IMR-90 (cell line): Measurements from ENCODE around the gene CNTRL. TPM values are rescaled to one million over a fixed set of nuclear protein-coding genes. Genes with fewer than 3 reads are reported as not detected.

Source experiments
- ATAC-seq: fragments of 200-7000 bp; cut with Tn5 transposase; 2 replicates; pipeline ENCODE4 v1.9.1; 2020; ENCODE audit warnings: low read depth, mild to moderate bottlenecking, moderate library complexity
- BruUV-seq: library from RNA; stranded (reverse); fragments of 400-500 nt; replicated peaks from 2 replicates; lab custom pipeline; 2021; lab: Mats Ljungman, UMichigan
- CTCF ChIA-PET: fragments of 300-600 bp; formaldehyde crosslinking; extraction: SDS; loops from one replicate; lab custom pipeline; 2021; ENCODE audit warnings: antibody characterized with exemption; lab: Yijun Ruan, JAX
- POLR2A ChIA-PET: fragments of 300-600 bp; sonication (Branson Sonifier 250); formaldehyde crosslinking; loops from one replicate; lab custom pipeline; 2022; ENCODE audit warnings: antibody characterized with exemption; ENCODE audit not compliant: unreplicated experiment; lab: Charles Lee
- DNase-seq: peaks from one replicate; pipeline ENCODE4 v3.0.0; 2013
- H2AFZ ChIP-seq: replicated peaks from 2 replicates; pipeline ENCODE3; 2013; ENCODE audit warnings: low read length, mild to moderate bottlenecking; ENCODE audit not compliant: poor library complexity
- H2AK5ac ChIP-seq: 2 replicates; pipeline ENCODE4 v1.6.1; 2013; ENCODE audit warnings: low read depth, low read length, inconsistent platforms
- H2AK9ac ChIP-seq: replicated peaks from 2 replicates; pipeline ENCODE3; 2013; ENCODE audit warnings: mild to moderate bottlenecking, low read depth, low read length, moderate library complexity; ENCODE audit not compliant: poor library complexity
- H2BK120ac ChIP-seq: 2 replicates; pipeline ENCODE4 v1.6.1; 2013; ENCODE audit warnings: low read depth, low read length, inconsistent platforms
- H2BK15ac ChIP-seq: 3 replicates; pipeline ENCODE4 v1.6.1; 2013; ENCODE audit warnings: low read depth, low read length, inconsistent platforms
- H2BK20ac ChIP-seq: 2 replicates; pipeline ENCODE4 v1.6.1; 2013; ENCODE audit warnings: low read depth, mild to moderate bottlenecking, inconsistent platforms, low read length, moderate library complexity
- H2BK5ac ChIP-seq: 2 replicates; pipeline ENCODE4 v1.6.1; 2013; ENCODE audit warnings: mild to moderate bottlenecking, low read depth, low read length, inconsistent platforms; ENCODE audit not compliant: poor library complexity, severe bottlenecking
- H3K14ac ChIP-seq: replicated peaks from 2 replicates; pipeline ENCODE4 v1.6.1; 2013; ENCODE audit warnings: low read depth, low read length, inconsistent platforms
- H3K18ac ChIP-seq: 2 replicates; pipeline ENCODE4 v1.6.1; 2013; ENCODE audit warnings: low read depth, low read length, control low read depth
- H3K23ac ChIP-seq: 2 replicates; pipeline ENCODE4 v1.6.1; 2013; ENCODE audit warnings: low read depth, low read length, inconsistent platforms
- H3K27ac ChIP-seq: 2 replicates; pipeline ENCODE4 v1.5.1; 2013; ENCODE audit warnings: mild to moderate bottlenecking, control low read depth, low read length; ENCODE audit not compliant: insufficient read depth
- H3K27me3 ChIP-seq: 2 replicates; pipeline ENCODE4 v1.6.1; 2013; ENCODE audit warnings: low read length; ENCODE audit not compliant: control insufficient read depth, insufficient read depth
- H3K36me3 ChIP-seq: 2 replicates; pipeline ENCODE4 v1.6.1; 2013; ENCODE audit warnings: low read length, mixed read lengths; ENCODE audit not compliant: control insufficient read depth, insufficient read depth
- H3K4ac ChIP-seq: 2 replicates; pipeline ENCODE4 v1.6.1; 2013; ENCODE audit warnings: low read depth, low read length, inconsistent platforms
- H3K4me1 ChIP-seq: 2 replicates; pipeline ENCODE4 v1.6.1; 2013; ENCODE audit warnings: low read length, mixed read lengths; ENCODE audit not compliant: control insufficient read depth, insufficient read depth
- H3K4me2 ChIP-seq: 2 replicates; pipeline ENCODE4 v1.6.1; 2013; ENCODE audit warnings: low read depth, mild to moderate bottlenecking, control low read depth, low read length, moderate library complexity
- H3K4me3 ChIP-seq: 2 replicates; pipeline ENCODE4 v1.5.1; 2013; ENCODE audit warnings: low read depth, mild to moderate bottlenecking, control low read depth, low read length, moderate library complexity; ENCODE audit not compliant: insufficient read depth
- H3K56ac ChIP-seq: 2 replicates; pipeline ENCODE4 v1.6.1; 2013; ENCODE audit warnings: low read length, inconsistent platforms; ENCODE audit not compliant: insufficient read depth; ENCODE audit errors: extremely low read depth
- H3K79me1 ChIP-seq, 2 experiments: 2 replicates each; pipeline ENCODE4 v1.6.1; 2013; ENCODE audit warnings: low read length in 2 of 2, inconsistent platforms in 1 of 2, low read depth in 1 of 2
- H3K9ac ChIP-seq: 2 replicates; pipeline ENCODE4 v1.6.1; 2013; ENCODE audit warnings: low read depth, low read length, control low read depth
- H3K9me1 ChIP-seq: 2 replicates; pipeline ENCODE4 v1.6.1; 2013; ENCODE audit warnings: low read length, inconsistent platforms; ENCODE audit not compliant: insufficient read depth
- H3K9me3 ChIP-seq: 2 replicates; pipeline ENCODE4 v1.6.1; 2013; ENCODE audit warnings: low read length; ENCODE audit not compliant: control insufficient read depth, insufficient read depth
- H4K20me1 ChIP-seq: 2 replicates; pipeline ENCODE4 v1.6.1; 2013; ENCODE audit warnings: low read length, inconsistent platforms; ENCODE audit not compliant: insufficient read depth
- H4K5ac ChIP-seq: 2 replicates; pipeline ENCODE4 v1.6.1; 2013; ENCODE audit warnings: mild to moderate bottlenecking, low read depth, low read length, control low read depth
- H4K8ac ChIP-seq, 2 experiments: 2 replicates each; pipeline ENCODE4 v1.6.1; 2013; ENCODE audit warnings: low read depth in 2 of 2, low read length in 2 of 2, control low read depth in 1 of 2, inconsistent platforms in 1 of 2
- H4K91ac ChIP-seq: 2 replicates; pipeline ENCODE4 v1.6.1; 2013; ENCODE audit warnings: low read depth, low read length, inconsistent platforms; ENCODE audit not compliant: insufficient read depth
- CEBPB ChIP-seq: IDR thresholded peaks from 2 replicates; pipeline ENCODE4 v1.6.1; 2012; ENCODE audit warnings: low read depth, low read length, improper control_type of control experiment
- ELK1 ChIP-seq: fragments of 150-350 bp; IDR thresholded peaks from 2 replicates; pipeline ENCODE4 v1.6.1; 2016; ENCODE audit warnings: low read depth, mild to moderate bottlenecking, low read length, moderate library complexity, borderline replicate concordance
- MAZ ChIP-seq: IDR thresholded peaks from 2 replicates; pipeline ENCODE4 v1.6.1; 2012; ENCODE audit warnings: low read depth, mild to moderate bottlenecking, low read length, improper control_type of control experiment, moderate library complexity, borderline replicate concordance
- MXI1 ChIP-seq: IDR thresholded peaks from 2 replicates; pipeline ENCODE4 v1.6.1; 2012; ENCODE audit warnings: low read depth, mild to moderate bottlenecking, low read length, moderate library complexity, borderline replicate concordance
- SMC3 ChIP-seq: fragments of 150-350 bp; IDR thresholded peaks from 2 replicates; pipeline ENCODE4 v1.6.1; 2016; ENCODE audit warnings: low read depth, mild to moderate bottlenecking, antibody characterized with exemption, low read length, moderate library complexity
- WGBS, 2 experiments: methylation state at CpG; one replicate each; pipeline versions ENCODE4 v1.1.5 to v1.1.7; 2013; ENCODE audit warnings: missing lambda C conversion rate in 2 of 2; ENCODE audit not compliant: insufficient read length in 1 of 2; ENCODE audit errors: extremely low coverage in 2 of 2; 5-methylcytosine and 5-hydroxymethylcytosine counted together
- dilution Hi-C: fragments of 300-500 bp; cut with HindIII; formaldehyde crosslinking; loops from one replicate; pipeline ENCODE4 v1.14.3; 2018; ENCODE audit warnings: low sequenced_read_pairs; ENCODE audit not compliant: unreplicated experiment
- in situ Hi-C: fragments of 300-500 bp; cut with MboI; formaldehyde crosslinking; loops from 3 replicates; pipeline ENCODE4 v1.14.3; 2019; ENCODE audit warnings: low sequenced_read_pairs, inconsistent platforms, mixed read lengths
- intact Hi-C: fragments of 100-400 bp; cut with micrococcal nuclease; formaldehyde crosslinking; loops from 2 replicates; pipeline ENCODE4 v1.10.0; 2022
- polyA plus RNA-seq, 3 experiments: library from polyadenylated mRNA; depleted of rRNA; stranded (reverse); fragments of >200 nt; gene quantifications; 2 replicates each; pipeline ENCODE4 v1.2.3, GENCODE V29; 2012; ENCODE audit warnings: low replicate concordance in 1 of 3
- total RNA-seq: library from RNA; depleted of rRNA; stranded (reverse); fragments of >200 nt; gene quantifications from 2 replicates; pipeline ENCODE4 v1.2.3, GENCODE V29; 2012

Gene CNTRL
- total and polyA plus RNA-seq, 2 of the 4 experiments (the other 2 are of a cell fraction): 4.5 to 7.3 TPM

- Histone ChIP-seq H3K27me3 (no peaks in the 10 kb centered on the region), H4K91ac (no peak overlapping the region), H3K14ac (no peak overlapping the region), H2BK120ac (no peak overlapping the region), H3K9me3 (no peaks in the 10 kb centered on the region), H3K18ac (no peak overlapping the region), H4K20me1 (no peaks in the 10 kb centered on the region), H3K79me1 (peaks cover 2 to 14% of the 10 kb centered on the region in 2 experiments; a peak in 1 of 4 replicates), H2AK5ac (no peak overlapping the region), H4K5ac (no peak overlapping the region), H3K4me1 (peaks cover 5% of the 10 kb centered on the region; the same call in 1 of the 2 replicates), H3K4me2 (no peak overlapping the region), H3K4me3 (no peak overlapping the region), H3K23ac (no peak overlapping the region), H2BK20ac (no peak overlapping the region), H3K36me3 (peaks cover 34% of the 10 kb centered on the region), H3K56ac (no peak overlapping the region), H3K4ac (no peak overlapping the region), H4K8ac (no peak overlapping the region), H2AK9ac (no peak overlapping the region), H3K27ac (no peak overlapping the region), H2AFZ (no peak overlapping the region), H2BK5ac (no peak overlapping the region), H2BK15ac (no peak overlapping the region), H3K9me1 (peaks cover 6% of the 10 kb centered on the region; the same call in 1 of the 2 replicates), H3K9ac (no peak overlapping the region)
- no peak for ATAC-seq
- POLR2A ChIA-PET: no interaction called here
- TF ChIP-seq ELK1 (no peak), CEBPB (no peak), SMC3 (no peak), MAZ (no peak), MXI1 (no peak)
- dilution Hi-C loops: no loop called here
- in situ Hi-C loops: no loop called here
- 100% methylated on average over 2 of the region's 5 CpGs; no CpG with 5 or more reads in 1 of the 2 experiments for WGBS, 2 experiments
- intact Hi-C loops: no loop called here
- CTCF ChIA-PET: interaction anchor here (0.7 kb wide), 1 partner anchor 9 kb away, joined by 3 read pairs; no protein-coding TSS in a partner anchor
- DNase-seq: no peak
- no TSS peak for BruUV-seq
Measured at GRCh38 chr9:121171236-121171635, 96.5 kb downstream of the CNTRL start.
